Endothelial cell (in vitro differentiated cells): ENCODE data around the gene GRHL1. TPM values are rescaled to one million over a fixed set of nuclear protein-coding genes. Genes with fewer than 3 reads are reported as not detected.

ENCODE experiments used
- DNase-seq: peaks from one replicate; pipeline ENCODE4 v3.0.0; 2021; ENCODE audit warnings: low spot score
- H3K27ac Mint-ChIP-seq: one replicate; pipeline ENCODE4 v1.8.0; 2021; ENCODE audit warnings: mixed read lengths, inconsistent platforms; ENCODE audit not compliant: unreplicated experiment
- H3K27me3 Mint-ChIP-seq: one replicate; pipeline ENCODE4 v1.8.0; 2021; ENCODE audit warnings: mild to moderate bottlenecking, moderate library complexity, mixed read lengths, inconsistent platforms; ENCODE audit not compliant: unreplicated experiment
- H3K36me3 Mint-ChIP-seq: one replicate; pipeline ENCODE4 v1.8.0; 2021; ENCODE audit warnings: mild to moderate bottlenecking, low read depth, mixed read lengths, inconsistent platforms; ENCODE audit not compliant: unreplicated experiment
- H3K4me1 Mint-ChIP-seq: one replicate; pipeline ENCODE4 v1.8.0; 2021; ENCODE audit warnings: mild to moderate bottlenecking, mixed read lengths, inconsistent platforms; ENCODE audit not compliant: unreplicated experiment
- H3K4me3 Mint-ChIP-seq: one replicate; pipeline ENCODE4 v1.8.0; 2021; ENCODE audit warnings: mild to moderate bottlenecking, mixed read lengths, inconsistent platforms; ENCODE audit not compliant: unreplicated experiment
- H3K9me3 Mint-ChIP-seq: one replicate; pipeline ENCODE4 v1.8.0; 2021; ENCODE audit warnings: mixed read lengths, inconsistent platforms; ENCODE audit not compliant: unreplicated experiment
- CTCF ChIP-seq: fragments of 200-600 bp; sonication (generic); IDR thresholded peaks from one replicate; pipeline ENCODE4 v1.5.0; 2021; ENCODE audit warnings: antibody characterized with exemption; ENCODE audit not compliant: unreplicated experiment
- total RNA-seq: library from RNA; stranded (reverse); fragmentation: NEBNext Ultra II Directional; extraction: Animal tissue kit (Norgen Biotek cat#: 25700); gene quantifications from one replicate; pipeline ENCODE4 v1.2.1, GENCODE V29; 2021; ENCODE audit not compliant: unreplicated experiment

Gene GRHL1
- total RNA-seq, 1 donor from 2014 or later = 1.7 TPM

GRCh38 chr2:10031886-10032745 lies 80.6 kb downstream of the GRHL1 start:
- no peak for TF ChIP-seq CTCF
- H3K36me3 Mint-ChIP-seq = no peaks in the 10 kb centered on the region
- H3K4me1 Mint-ChIP-seq = peaks cover 6% of the 10 kb centered on the region
- no peak overlapping the region for H3K27ac Mint-ChIP-seq
- peaks cover 7% of the 10 kb centered on the region for H3K27me3 Mint-ChIP-seq
- H3K4me3 Mint-ChIP-seq = no peak overlapping the region
- DNase-seq = no peak
- no peaks in the 10 kb centered on the region for H3K9me3 Mint-ChIP-seq

GRCh38 chr2:10032746-10033105 lies 81.2 kb downstream of the GRHL1 start:
- no peaks in the 10 kb centered on the region for H3K36me3 Mint-ChIP-seq
- H3K9me3 Mint-ChIP-seq = no peaks in the 10 kb centered on the region
- H3K4me3 Mint-ChIP-seq = no peak overlapping the region
- peaks cover 10% of the 10 kb centered on the region for H3K27me3 Mint-ChIP-seq
- DNase-seq = no peak
- H3K27ac Mint-ChIP-seq = no peak overlapping the region
- no peak for TF ChIP-seq CTCF
- peaks cover 9% of the 10 kb centered on the region for H3K4me1 Mint-ChIP-seq

- no peak for DNase-seq
- Mint-ChIP-seq H3K4me1 (peaks cover 10% of the 10 kb centered on the region), H3K27me3 (peaks cover 13% of the 10 kb centered on the region), H3K36me3 (no peaks in the 10 kb centered on the region), H3K4me3 (no peak overlapping the region), H3K9me3 (no peaks in the 10 kb centered on the region), H3K27ac (no peak overlapping the region)
- no peak for TF ChIP-seq CTCF
Observed at GRCh38 chr2:10033251-10034006, 81.9 kb downstream of the GRHL1 start.

- H3K36me3 Mint-ChIP-seq = no peaks in the 10 kb centered on the region
- peaks cover 13% of the 10 kb centered on the region for H3K27me3 Mint-ChIP-seq
- no peaks in the 10 kb centered on the region for H3K9me3 Mint-ChIP-seq
- no peak for TF ChIP-seq CTCF
- no peak overlapping the region for H3K27ac Mint-ChIP-seq
- peaks cover 9% of the 10 kb centered on the region for H3K4me1 Mint-ChIP-seq
- no peak overlapping the region for H3K4me3 Mint-ChIP-seq
- no peak for DNase-seq
Observed at GRCh38 chr2:10034333-10035052, 83.0 kb downstream of the GRHL1 start.
